Suprapubic skin (tissue), 4 donors: Measurements from ENCODE around the gene SIAH3. TPM values are rescaled to one million over a fixed set of nuclear protein-coding genes. Genes with fewer than 3 reads are reported as not detected.

Experiments
- DNase-seq, 2 donors: peaks; one replicate each; pipeline ENCODE4 v3.0.0-alpha.2; 2019; ENCODE audit warnings: low spot score in 2 of 2
- H3K27ac ChIP-seq: fragments of 200-600 bp; sonication (generic); one replicate; pipeline ENCODE4 v1.5.1; 2019
- H3K27me3 ChIP-seq: fragments of 200-600 bp; sonication (generic); one replicate; pipeline ENCODE4 v1.5.1; 2019
- H3K36me3 ChIP-seq: fragments of 200-600 bp; sonication (generic); one replicate; pipeline ENCODE4 v1.5.1; 2019
- H3K4me1 ChIP-seq: fragments of 200-600 bp; sonication (generic); one replicate; pipeline ENCODE4 v1.5.1; 2019
- H3K4me3 ChIP-seq: fragments of 200-600 bp; sonication (generic); one replicate; pipeline ENCODE4 v1.5.1; 2019; ENCODE audit warnings: mild to moderate bottlenecking
- H3K9me3 ChIP-seq: fragments of 200-600 bp; sonication (generic); one replicate; pipeline ENCODE4 v1.5.1; 2019
- EP300 ChIP-seq: sonication (generic); formaldehyde crosslinking; IDR thresholded peaks from one replicate; pipeline ENCODE4 v1.6.1; 2017; ENCODE audit warnings: antibody characterized with exemption
- POLR2A ChIP-seq, 2 donors: fragments of 450-650 bp; IDR thresholded peaks; one replicate each; pipeline ENCODE4 v1.6.1; 2017; ENCODE audit warnings: antibody characterized with exemption in 2 of 2, mild to moderate bottlenecking in 2 of 2, moderate library complexity in 2 of 2
- POLR2AphosphoS5 ChIP-seq, 3 donors: sonication (generic); formaldehyde crosslinking; IDR thresholded peaks; one replicate each; pipeline ENCODE4 v1.6.1; 2017; ENCODE audit warnings: antibody characterized with exemption in 3 of 3
- WGBS: methylation state at CpG from one replicate; pipeline ENCODE4 v1.1.5; 2018; 5-methylcytosine and 5-hydroxymethylcytosine counted together
- total RNA-seq, 4 donors: library from RNA; depleted of rRNA; stranded (reverse); fragments of >200 nt; gene quantifications; one replicate each; pipeline ENCODE4 v1.1.0, GENCODE V29; 2016
- TF ChIP-seq, protein P1 (sequence below), 2 donors: fragments of 200-600 bp in 1 of 2; fragments of 450-650 bp in 1 of 2; sonication (generic) in 1 of 2; IDR thresholded peaks; one replicate each; pipeline ENCODE4 v1.5.1; 2016 to 2019; ENCODE audit warnings: antibody characterized with exemption in 2 of 2, mild to moderate bottlenecking in 1 of 2, moderate library complexity in 1 of 2

SIAH3 gene
- total RNA-seq, 4 donors from 2014 or later, result 0.10 to 0.38 TPM; not detected in 2

- peaks cover 7% of the 10 kb centered on the region for H3K27me3 ChIP-seq
- no peak overlapping the region for H3K4me3 ChIP-seq
- no peak for TF ChIP-seq EP300
- TF ChIP-seq, protein P1, sequence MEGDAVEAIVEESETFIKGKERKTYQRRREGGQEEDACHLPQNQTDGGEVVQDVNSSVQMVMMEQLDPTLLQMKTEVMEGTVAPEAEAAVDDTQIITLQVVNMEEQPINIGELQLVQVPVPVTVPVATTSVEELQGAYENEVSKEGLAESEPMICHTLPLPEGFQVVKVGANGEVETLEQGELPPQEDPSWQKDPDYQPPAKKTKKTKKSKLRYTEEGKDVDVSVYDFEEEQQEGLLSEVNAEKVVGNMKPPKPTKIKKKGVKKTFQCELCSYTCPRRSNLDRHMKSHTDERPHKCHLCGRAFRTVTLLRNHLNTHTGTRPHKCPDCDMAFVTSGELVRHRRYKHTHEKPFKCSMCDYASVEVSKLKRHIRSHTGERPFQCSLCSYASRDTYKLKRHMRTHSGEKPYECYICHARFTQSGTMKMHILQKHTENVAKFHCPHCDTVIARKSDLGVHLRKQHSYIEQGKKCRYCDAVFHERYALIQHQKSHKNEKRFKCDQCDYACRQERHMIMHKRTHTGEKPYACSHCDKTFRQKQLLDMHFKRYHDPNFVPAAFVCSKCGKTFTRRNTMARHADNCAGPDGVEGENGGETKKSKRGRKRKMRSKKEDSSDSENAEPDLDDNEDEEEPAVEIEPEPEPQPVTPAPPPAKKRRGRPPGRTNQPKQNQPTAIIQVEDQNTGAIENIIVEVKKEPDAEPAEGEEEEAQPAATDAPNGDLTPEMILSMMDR (IDR thresholded peaks at IDR 0.05), result no peak
- no peak for TF ChIP-seq POLR2AphosphoS5 (IDR thresholded peaks at IDR 0.05)
- no peak for TF ChIP-seq POLR2A (IDR thresholded peaks at IDR 0.05)
- H3K36me3 ChIP-seq, result no peaks in the 10 kb centered on the region
- no peak for DNase-seq
- no peaks in the 10 kb centered on the region for H3K9me3 ChIP-seq
- WGBS, result 51% methylated on average over 10 of the region's 10 CpGs
- H3K4me1 ChIP-seq, result no peaks in the 10 kb centered on the region
- no peak overlapping the region for H3K27ac ChIP-seq
Measured at GRCh38 chr13:45863709-45864590, 12.4 kb upstream of the SIAH3 start.

- peaks cover 7% of the 10 kb centered on the region for H3K27me3 ChIP-seq
- no peak overlapping the region for H3K27ac ChIP-seq
- no peaks in the 10 kb centered on the region for H3K9me3 ChIP-seq
- TF ChIP-seq POLR2A (IDR thresholded peaks at IDR 0.05) (no peak), POLR2AphosphoS5 (IDR thresholded peaks at IDR 0.05) (no peak), EP300 (no peak)
- TF ChIP-seq, protein P1 (IDR thresholded peaks at IDR 0.05), result no peak
- no peaks in the 10 kb centered on the region for H3K36me3 ChIP-seq
- DNase-seq, result no peak
- no peak overlapping the region for H3K4me3 ChIP-seq
- no peaks in the 10 kb centered on the region for H3K4me1 ChIP-seq
Measured at GRCh38 chr13:45861322-45861721, 9.8 kb upstream of the SIAH3 start.

DNA sequence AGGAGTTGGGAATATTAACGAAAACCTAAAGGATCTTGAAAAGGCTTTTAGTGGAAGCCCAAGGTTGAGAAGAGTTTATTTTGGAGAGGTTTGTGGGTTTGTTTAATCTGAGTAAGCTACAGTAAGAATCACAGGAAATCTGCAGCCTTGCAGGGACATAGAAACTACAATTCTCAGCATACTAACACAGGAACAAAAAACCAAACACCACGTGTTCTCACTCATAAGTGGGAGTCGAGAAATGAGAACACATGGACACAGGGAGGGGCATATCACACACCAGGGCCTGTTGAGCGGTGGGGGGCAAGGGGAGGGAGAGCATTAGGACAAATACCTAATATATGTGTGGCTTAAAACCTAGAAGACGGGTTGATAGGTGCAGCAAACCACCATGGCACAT is 8.7 kb upstream of the SIAH3 start:
- TF ChIP-seq POLR2AphosphoS5 (IDR thresholded peaks at IDR 0.05), result no peak
- TF ChIP-seq EP300, result no peak
- TF ChIP-seq POLR2A (IDR thresholded peaks at IDR 0.05), result no peak
- TF ChIP-seq, protein P1 (IDR thresholded peaks at IDR 0.05), result no peak
- no peak for DNase-seq
- H3K27me3 ChIP-seq, result peaks cover 7% of the 10 kb centered on the region
- H3K9me3 ChIP-seq, result no peaks in the 10 kb centered on the region
- H3K4me1 ChIP-seq, result no peaks in the 10 kb centered on the region
- no peak overlapping the region for H3K4me3 ChIP-seq
- WGBS, result 68% methylated on average over 5 of the region's 5 CpGs
- no peak overlapping the region for H3K27ac ChIP-seq
- no peaks in the 10 kb centered on the region for H3K36me3 ChIP-seq

GRCh38 chr13:45859705-45860104 is 8.2 kb upstream of the SIAH3 start:
- no peak for TF ChIP-seq POLR2A (IDR thresholded peaks at IDR 0.05)
- no peak for TF ChIP-seq EP300
- TF ChIP-seq, protein P1 (IDR thresholded peaks at IDR 0.05), result no peak
- TF ChIP-seq POLR2AphosphoS5 (IDR thresholded peaks at IDR 0.05), result no peak
- Histone ChIP-seq H3K4me1 (no peaks in the 10 kb centered on the region), H3K27me3 (peaks cover 7% of the 10 kb centered on the region), H3K9me3 (no peaks in the 10 kb centered on the region), H3K27ac (no peak overlapping the region), H3K36me3 (no peaks in the 10 kb centered on the region), H3K4me3 (no peak overlapping the region)
- no peak for DNase-seq
- 37% methylated on average over 2 of the region's 2 CpGs for WGBS

GRCh38 chr13:45852494-45852893 is 941 bp upstream of the SIAH3 start:
- no peak for DNase-seq
- no peaks in the 10 kb centered on the region for H3K9me3 ChIP-seq
- peaks cover 59% of the 10 kb centered on the region for H3K27me3 ChIP-seq
- peaks cover 16% of the 10 kb centered on the region for H3K4me1 ChIP-seq
- 77% methylated on average over 3 of the region's 3 CpGs for WGBS
- H3K4me3 ChIP-seq, result no peak overlapping the region
- H3K27ac ChIP-seq, result no peak overlapping the region
- H3K36me3 ChIP-seq, result no peaks in the 10 kb centered on the region
- no peak for TF ChIP-seq EP300
- no peak for TF ChIP-seq POLR2A (IDR thresholded peaks at IDR 0.05)
- TF ChIP-seq, protein P1 (IDR thresholded peaks at IDR 0.05), result no peak
- no peak for TF ChIP-seq POLR2AphosphoS5 (IDR thresholded peaks at IDR 0.05)
